Hepatocyte (in vitro differentiated cells): ENCODE data around the gene CTNNA3. TPM values are rescaled to one million over a fixed set of nuclear protein-coding genes. Genes with fewer than 3 reads are reported as not detected.

Experiments
- DNase-seq: peaks from one replicate; pipeline ENCODE4 v3.0.0-alpha.2; 2016; ENCODE audit warnings: low spot score
- H2AFZ ChIP-seq: fragments of 200-600 bp; sonication (generic); 2 replicates; pipeline ENCODE4 v1.6.0; 2016; ENCODE audit warnings: antibody characterized with exemption, mild to moderate bottlenecking
- H3K27ac ChIP-seq: fragments of 200-600 bp; sonication (generic); 2 replicates; pipeline ENCODE4 v1.5.1; 2016; ENCODE audit warnings: mild to moderate bottlenecking
- H3K27me3 ChIP-seq: fragments of 200-600 bp; sonication (generic); 2 replicates; pipeline ENCODE4 v1.6.1; 2016
- H3K36me3 ChIP-seq: fragments of 200-600 bp; sonication (generic); replicated peaks from 2 replicates; pipeline ENCODE4 v1.5.1; 2016; ENCODE audit warnings: low read depth; ENCODE audit not compliant: insufficient read depth
- H3K4me1 ChIP-seq: fragments of 200-600 bp; sonication (generic); 2 replicates; pipeline ENCODE4 v1.5.1; 2016; ENCODE audit warnings: mild to moderate bottlenecking, moderate library complexity; ENCODE audit not compliant: insufficient read depth
- H3K4me2 ChIP-seq: fragments of 200-600 bp; sonication (generic); 2 replicates; pipeline ENCODE4 v1.6.0; 2016
- H3K4me3 ChIP-seq: fragments of 200-600 bp; sonication (generic); 2 replicates; pipeline ENCODE4 v1.5.1; 2016; ENCODE audit warnings: mild to moderate bottlenecking
- H3K79me2 ChIP-seq: fragments of 200-600 bp; sonication (generic); 2 replicates; pipeline ENCODE4 v1.6.0; 2017; ENCODE audit warnings: mild to moderate bottlenecking
- H3K9me2 ChIP-seq: fragments of 200-600 bp; sonication (generic); replicated peaks from 2 replicates; pipeline ENCODE4 v1.6.0; 2017; ENCODE audit warnings: mild to moderate bottlenecking; ENCODE audit not compliant: insufficient read depth
- H3K9me3 ChIP-seq: fragments of 200-600 bp; sonication (generic); 2 replicates; pipeline ENCODE4 v1.5.1; 2016; ENCODE audit warnings: low read depth, mild to moderate bottlenecking
- H4K20me1 ChIP-seq: fragments of 200-600 bp; sonication (generic); 2 replicates; pipeline ENCODE4 v1.6.0; 2016; ENCODE audit warnings: mild to moderate bottlenecking; ENCODE audit not compliant: insufficient read depth, poor library complexity, severe bottlenecking
- CTCF ChIP-seq: fragments of 200-600 bp; sonication (generic); IDR thresholded peaks from 2 replicates; pipeline ENCODE4 v1.5.1; 2016; ENCODE audit warnings: antibody characterized with exemption, mild to moderate bottlenecking; ENCODE audit not compliant: poor library complexity
- EZH2 ChIP-seq: fragments of 200-600 bp; sonication (generic); IDR thresholded peaks from 2 replicates; pipeline ENCODE4 v1.6.1; 2016; ENCODE audit warnings: antibody characterized with exemption, mild to moderate bottlenecking, borderline replicate concordance
- EZH2phosphoT487 ChIP-seq: fragments of 200-600 bp; sonication (generic); IDR thresholded peaks from one replicate; pipeline ENCODE4 v1.6.1; 2018; ENCODE audit warnings: antibody characterized with exemption, mild to moderate bottlenecking, low read depth, moderate library complexity; ENCODE audit not compliant: unreplicated experiment, severe bottlenecking
- WGBS: methylation state at CpG from one replicate; pipeline ENCODE4 v1.1.6; 2016; ENCODE audit warnings: low lambda C conversion rate; ENCODE audit errors: missing lambda C conversion rate; 5-methylcytosine and 5-hydroxymethylcytosine counted together
- polyA plus RNA-seq: library from polyadenylated mRNA; unstranded; fragments of >200 nt; fragmentation: Nextera tagmentation; extraction: Ambion mirVana; gene quantifications from 2 replicates; pipeline ENCODE4 v1.2.1, GENCODE V29; 2016
- total RNA-seq: library from RNA; depleted of rRNA; stranded (reverse); fragments of >200 nt; gene quantifications from 2 replicates; pipeline ENCODE4 v1.2.3, GENCODE V29; 2014

The CTNNA3 gene
- total and polyA plus RNA-seq, 2 experiments from 2014 or later = 12.9 to 25.9 TPM

- no peaks in the 10 kb centered on the region for H3K79me2 ChIP-seq
- DNase-seq = no peak
Observed at GRCh38 chr10:66026321-66026720, 1669.7 kb downstream of the CTNNA3 start.

GRCh38 chr10:66025186-66025585 is 1670.8 kb downstream of the CTNNA3 start:
- Histone ChIP-seq H3K27ac (no peak overlapping the region), H3K4me1 (no peaks in the 10 kb centered on the region), H3K9me2 (no peaks in the 10 kb centered on the region), H3K4me2 (no peak overlapping the region), H4K20me1 (no peaks in the 10 kb centered on the region), H3K36me3 (no peaks in the 10 kb centered on the region), H3K9me3 (no peaks in the 10 kb centered on the region), H3K4me3 (no peak overlapping the region), H3K27me3 (no peaks in the 10 kb centered on the region), H3K79me2 (no peaks in the 10 kb centered on the region), H2AFZ (no peak overlapping the region)
- no peak for DNase-seq
- TF ChIP-seq CTCF (no peak), EZH2phosphoT487 (no peak), EZH2 (no peak)

More at GRCh38 chr10:66026321-66026720, 1669.7 kb downstream of the CTNNA3 start:
- no peaks in the 10 kb centered on the region for H3K4me1 ChIP-seq
- H3K36me3 ChIP-seq = no peaks in the 10 kb centered on the region
- WGBS = 85% methylated on average over 2 of the region's 2 CpGs
- H3K9me2 ChIP-seq = no peaks in the 10 kb centered on the region
- no peak overlapping the region for H3K27ac ChIP-seq
- H4K20me1 ChIP-seq = no peaks in the 10 kb centered on the region
- H3K4me2 ChIP-seq = no peak overlapping the region
- H3K4me3 ChIP-seq = no peak overlapping the region
- TF ChIP-seq EZH2phosphoT487 (no peak), EZH2 (no peak), CTCF (no peak)
- no peak overlapping the region for H2AFZ ChIP-seq
- no peaks in the 10 kb centered on the region for H3K27me3 ChIP-seq
- H3K9me3 ChIP-seq = no peaks in the 10 kb centered on the region

GRCh38 chr10:66021423-66021822 is 1674.6 kb downstream of the CTNNA3 start:
- Histone ChIP-seq H3K27ac (no peak overlapping the region), H3K79me2 (no peaks in the 10 kb centered on the region), H3K36me3 (no peaks in the 10 kb centered on the region), H3K4me3 (no peak overlapping the region), H2AFZ (no peak overlapping the region), H3K9me2 (no peaks in the 10 kb centered on the region), H3K4me1 (no peaks in the 10 kb centered on the region), H3K9me3 (no peaks in the 10 kb centered on the region), H3K4me2 (no peak overlapping the region), H3K27me3 (no peaks in the 10 kb centered on the region), H4K20me1 (no peaks in the 10 kb centered on the region)
- 43% methylated on average over 2 of the region's 2 CpGs for WGBS
- TF ChIP-seq CTCF (no peak), EZH2 (no peak), EZH2phosphoT487 (no peak)
- no peak for DNase-seq

GRCh38 chr10:66008221-66008620 is 1687.8 kb downstream of the CTNNA3 start:
- Histone ChIP-seq H3K9me3 (no peaks in the 10 kb centered on the region), H3K79me2 (no peaks in the 10 kb centered on the region), H3K9me2 (no peaks in the 10 kb centered on the region), H3K4me1 (no peaks in the 10 kb centered on the region), H3K36me3 (no peaks in the 10 kb centered on the region), H3K27me3 (no peaks in the 10 kb centered on the region), H2AFZ (no peak overlapping the region), H3K4me3 (no peak overlapping the region), H3K27ac (no peak overlapping the region), H4K20me1 (no peaks in the 10 kb centered on the region), H3K4me2 (no peak overlapping the region)
- no peak for TF ChIP-seq CTCF
- TF ChIP-seq EZH2phosphoT487 = no peak
- TF ChIP-seq EZH2 = no peak
- WGBS = 91% methylated on average over 5 of the region's 5 CpGs
- DNase-seq = no peak
